ENCODE results near the gene FN3K. TPM values are rescaled to one million over a fixed set of nuclear protein-coding genes. Genes with fewer than 3 reads are reported as not detected.
"Not testable (repeated sequence)": the region's sequence is repeated elsewhere in the genome, so short reads cannot be mapped to it uniquely, and the experiment has no call there.

FN3K gene
- total RNA-seq, 4 donors from 2014 or later, result 13.3 to 45.5 (median 18.7) TPM

DNA sequence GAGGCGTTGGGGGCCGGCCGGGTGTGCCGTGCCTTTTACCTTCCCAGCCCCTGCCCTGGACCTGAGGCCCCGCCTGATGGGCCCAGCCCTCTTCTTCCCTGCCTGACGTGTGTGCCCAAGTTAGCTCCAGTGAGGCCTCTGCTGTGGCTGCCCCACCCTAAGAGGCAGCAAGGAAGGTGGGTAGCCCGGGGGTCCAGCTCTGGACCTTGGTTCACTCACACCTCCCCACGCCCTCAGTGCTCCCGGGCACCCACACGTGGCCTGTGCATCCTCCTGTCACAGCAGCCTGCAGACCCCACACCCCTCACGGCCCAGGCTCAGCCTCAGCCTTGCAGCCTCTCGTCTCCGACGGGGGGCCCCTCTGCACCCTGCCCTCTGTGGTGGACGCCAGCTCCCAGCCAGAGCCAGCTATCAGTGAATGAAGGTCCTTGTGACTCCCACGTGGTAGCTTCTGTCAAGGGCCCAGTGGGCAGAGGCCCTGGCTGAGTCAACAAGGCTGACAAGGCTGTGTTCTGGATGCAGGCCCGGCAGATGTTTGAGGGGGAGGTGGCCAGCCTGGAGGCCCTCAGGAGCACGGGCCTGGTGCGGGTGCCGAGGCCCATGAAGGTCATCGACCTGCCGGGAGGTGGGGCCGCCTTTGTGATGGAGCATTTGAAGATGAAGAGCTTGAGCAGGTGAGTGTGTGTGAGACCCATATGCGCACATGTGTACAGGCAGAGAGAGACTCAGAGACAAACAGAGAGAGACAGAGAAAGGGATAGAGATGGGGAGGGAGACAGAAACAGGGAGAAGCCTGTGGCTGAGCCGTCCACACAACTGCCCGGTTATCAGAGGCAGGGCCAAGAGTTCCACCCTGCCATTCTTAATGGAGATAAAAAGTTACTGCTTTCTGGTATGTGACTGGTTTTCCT lies 2.8 kb downstream of the FN3K start:
- WGBS, 2 donors, result 35 to 44% methylated on average over 24 to 25 of the region's 26 CpGs
- Histone ChIP-seq H3K27me3 (no peaks in the 10 kb centered on the region), H3K4me3 (no peak overlapping the region), H3K27ac (peak overlapping the region; percentile 53 to 96 (median 92)), H3K9me3 (peaks cover 0 to 19% (median 3%) of the 10 kb centered on the region in 4 donors), H3K4me1 (peaks cover 0 to 39% (median 17%) of the 10 kb centered on the region in 4 donors), H3K36me3 (peaks cover 5 to 57% (median 25%) of the 10 kb centered on the region in 3 donors)
- DNase-seq (ENCODE audit: low spot score in 2 of 2), result no peak
- TF ChIP-seq EP300 (IDR thresholded peaks at IDR 0.05) (peak; percentile 65 to 81), POLR2A (IDR thresholded peaks at IDR 0.05) (peak in 1 of 2 donors; percentile 38)
- TF ChIP-seq, protein P1, sequence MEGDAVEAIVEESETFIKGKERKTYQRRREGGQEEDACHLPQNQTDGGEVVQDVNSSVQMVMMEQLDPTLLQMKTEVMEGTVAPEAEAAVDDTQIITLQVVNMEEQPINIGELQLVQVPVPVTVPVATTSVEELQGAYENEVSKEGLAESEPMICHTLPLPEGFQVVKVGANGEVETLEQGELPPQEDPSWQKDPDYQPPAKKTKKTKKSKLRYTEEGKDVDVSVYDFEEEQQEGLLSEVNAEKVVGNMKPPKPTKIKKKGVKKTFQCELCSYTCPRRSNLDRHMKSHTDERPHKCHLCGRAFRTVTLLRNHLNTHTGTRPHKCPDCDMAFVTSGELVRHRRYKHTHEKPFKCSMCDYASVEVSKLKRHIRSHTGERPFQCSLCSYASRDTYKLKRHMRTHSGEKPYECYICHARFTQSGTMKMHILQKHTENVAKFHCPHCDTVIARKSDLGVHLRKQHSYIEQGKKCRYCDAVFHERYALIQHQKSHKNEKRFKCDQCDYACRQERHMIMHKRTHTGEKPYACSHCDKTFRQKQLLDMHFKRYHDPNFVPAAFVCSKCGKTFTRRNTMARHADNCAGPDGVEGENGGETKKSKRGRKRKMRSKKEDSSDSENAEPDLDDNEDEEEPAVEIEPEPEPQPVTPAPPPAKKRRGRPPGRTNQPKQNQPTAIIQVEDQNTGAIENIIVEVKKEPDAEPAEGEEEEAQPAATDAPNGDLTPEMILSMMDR (IDR thresholded peaks at IDR 0.05), result no peak

DNA sequence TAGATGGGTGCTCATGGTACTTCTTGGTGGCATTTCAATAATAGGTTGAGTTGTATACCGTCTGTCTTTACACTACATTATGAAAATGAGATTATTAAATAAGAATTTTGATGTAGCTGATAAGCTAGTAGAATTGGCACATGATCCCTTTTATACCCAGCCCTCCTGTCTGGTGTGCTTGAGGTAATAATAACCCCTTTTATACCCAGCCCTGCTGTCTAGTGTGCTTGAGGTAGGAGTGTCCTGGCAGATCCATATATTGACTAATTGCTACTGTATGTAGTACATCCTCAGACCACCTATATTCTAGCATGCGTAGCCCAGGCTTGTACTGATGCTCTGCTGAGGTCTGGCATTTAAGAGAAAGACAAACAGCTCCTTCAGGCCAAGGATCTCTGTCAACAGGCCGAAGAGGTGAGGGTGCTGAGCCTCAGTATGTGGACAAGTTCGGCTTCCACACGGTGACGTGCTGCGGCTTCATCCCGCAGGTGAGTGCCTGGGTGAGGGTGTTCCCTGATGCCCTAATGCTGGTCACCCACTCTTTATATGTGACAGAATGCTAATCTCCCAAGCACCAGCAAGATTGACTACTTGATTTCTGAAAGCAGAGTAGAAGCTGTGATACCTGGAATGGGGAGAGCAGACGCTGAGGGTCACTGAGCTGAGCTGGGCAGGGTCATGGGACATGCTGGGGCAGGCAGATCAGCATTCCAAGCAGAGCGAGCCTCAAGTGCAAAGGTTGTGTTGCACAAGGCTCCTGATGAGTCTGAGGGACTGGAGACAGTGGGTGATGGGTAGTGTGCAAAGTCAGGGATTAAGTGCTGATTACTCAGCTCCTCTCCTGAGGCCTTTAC lies 5.7 kb downstream of the FN3K start:
- Histone ChIP-seq H3K36me3 (peaks cover 5 to 70% (median 20%) of the 10 kb centered on the region in 3 donors), H3K27ac (no peak overlapping the region), H3K27me3 (no peaks in the 10 kb centered on the region), H3K9me3 (peaks cover 0 to 21% (median 3%) of the 10 kb centered on the region in 4 donors), H3K4me1 (peaks cover 0 to 26% (median 11%) of the 10 kb centered on the region in 4 donors), H3K4me3 (no peak overlapping the region)
- TF ChIP-seq EP300 (IDR thresholded peaks at IDR 0.05) (no peak), POLR2A (IDR thresholded peaks at IDR 0.05) (no peak)
- TF ChIP-seq, protein P1 (IDR thresholded peaks at IDR 0.05), result no peak
- no peak for DNase-seq (ENCODE audit: low spot score in 2 of 2)
- WGBS, 2 donors, result 98 to 99% methylated on average over 10 of the region's 10 CpGs

DNA sequence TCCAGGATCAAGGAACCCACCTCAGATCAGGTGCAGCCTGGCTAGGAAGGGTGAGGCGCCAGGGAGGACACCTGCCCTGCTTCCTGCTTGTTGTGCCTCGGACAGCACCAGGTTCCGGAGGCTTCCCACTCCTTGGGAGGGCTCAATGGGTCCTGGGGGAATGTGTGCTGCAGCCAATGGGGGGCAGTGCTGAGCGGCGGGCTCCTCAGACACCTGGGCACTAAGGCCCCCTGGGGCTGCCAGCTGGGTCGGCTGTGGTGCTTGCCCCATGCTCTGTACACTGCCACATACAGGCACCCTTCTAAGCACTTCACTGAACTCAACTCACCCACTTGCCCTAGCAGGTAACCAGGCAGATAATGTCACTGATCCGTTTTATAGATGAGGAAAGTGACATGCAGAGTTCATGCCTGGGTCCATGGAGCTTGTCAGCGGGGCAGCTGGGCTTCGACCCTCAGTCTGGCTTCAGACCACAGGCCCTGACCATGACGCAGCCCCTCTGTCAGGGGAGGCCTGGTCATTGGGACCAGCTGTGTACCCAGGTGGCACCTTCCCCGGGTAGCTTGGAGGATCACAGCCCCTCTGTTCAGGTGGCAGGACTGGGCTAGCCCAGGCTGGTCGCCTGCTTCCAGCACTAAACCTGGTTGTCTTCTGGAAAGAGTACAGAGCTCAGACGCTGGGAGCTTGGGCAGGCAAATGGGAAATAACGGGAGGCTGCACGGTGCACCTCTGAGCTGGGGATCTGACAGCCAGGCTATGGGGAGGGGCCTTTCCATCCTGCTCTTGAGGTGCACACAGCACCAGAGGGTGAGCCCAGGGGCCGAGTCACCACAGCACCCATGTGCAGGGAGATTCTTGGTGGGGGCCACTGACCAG lies 8.2 kb downstream of the FN3K start:
- WGBS, 2 donors, result 93 to 95% methylated on average over 10 to 14 of the region's 16 CpGs
- peaks cover 5 to 79% (median 20%) of the 10 kb centered on the region in 3 donors for H3K36me3 ChIP-seq
- H3K9me3 ChIP-seq, result peaks cover 0 to 43% (median 3%) of the 10 kb centered on the region in 4 donors
- peaks cover 0 to 1% (median 0%) of the 10 kb centered on the region in 4 donors for H3K4me1 ChIP-seq
- no peak overlapping the region for H3K4me3 ChIP-seq
- no peak for DNase-seq (ENCODE audit: low spot score in 2 of 2)
- H3K27me3 ChIP-seq, result no peaks in the 10 kb centered on the region
- TF ChIP-seq, protein P1 (IDR thresholded peaks at IDR 0.05), result no peak
- TF ChIP-seq POLR2A (IDR thresholded peaks at IDR 0.05) (no peak), EP300 (IDR thresholded peaks at IDR 0.05) (no peak)
- H3K27ac ChIP-seq, result no peak overlapping the region

DNA sequence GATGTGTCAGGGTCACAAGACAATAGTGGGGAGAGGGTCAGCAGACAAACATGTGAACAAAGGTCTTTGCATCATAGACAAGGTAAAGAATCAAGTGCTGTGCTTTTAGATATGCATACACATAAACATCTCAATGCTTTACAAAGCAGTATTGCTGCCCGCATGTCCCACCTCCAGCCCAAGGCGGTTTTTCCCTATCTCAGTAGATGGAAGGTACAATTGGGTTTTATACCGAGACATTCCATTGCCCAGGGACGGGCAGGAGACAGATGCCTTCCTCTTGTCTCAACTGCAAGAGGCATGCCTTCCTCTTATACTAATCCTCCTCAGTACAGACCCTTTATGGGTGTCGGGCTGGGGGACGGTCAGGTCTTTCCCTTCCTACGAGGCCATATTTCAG lies 9.3 kb downstream of the FN3K start:
- not testable (repeated sequence) for DNase-seq (ENCODE audit: low spot score in 2 of 2); H3K4me3 ChIP-seq; H3K4me1 ChIP-seq; H3K27me3 ChIP-seq; H3K27ac ChIP-seq
- peaks cover 5 to 83% (median 20%) of the 10 kb centered on the region in 3 donors for H3K36me3 ChIP-seq
- WGBS, 2 donors, result 54 to 72% methylated on average over 5 to 7 of the region's 7 CpGs
- H3K9me3 ChIP-seq, result peaks cover 0 to 43% (median 3%) of the 10 kb centered on the region in 4 donors

DNA sequence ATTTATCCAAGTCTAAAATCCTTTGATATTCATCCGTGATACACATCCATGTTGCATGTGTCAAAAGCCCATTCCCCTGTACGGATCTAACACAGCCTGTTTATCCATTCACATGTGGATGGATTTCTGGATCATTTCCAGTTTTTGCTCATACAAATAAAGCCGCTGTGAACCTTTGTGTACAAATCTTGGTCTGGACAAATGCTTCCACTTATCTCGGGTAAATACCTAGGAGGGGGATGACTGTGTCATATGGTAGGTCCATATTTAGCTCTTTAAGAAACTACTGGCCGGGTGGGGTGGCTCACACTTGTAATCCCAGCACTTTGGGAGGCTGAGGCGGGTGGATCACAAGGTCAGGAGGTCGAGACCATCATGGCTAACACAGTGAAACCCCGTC lies 10.1 kb downstream of the FN3K start:
- no peaks in the 10 kb centered on the region for H3K4me1 ChIP-seq
- H3K27ac ChIP-seq, result no peak overlapping the region
- peaks cover 5 to 75% (median 18%) of the 10 kb centered on the region in 3 donors for H3K36me3 ChIP-seq
- TF ChIP-seq, protein P1 (IDR thresholded peaks at IDR 0.05), result no peak
- TF ChIP-seq POLR2A (IDR thresholded peaks at IDR 0.05) (no peak), EP300 (IDR thresholded peaks at IDR 0.05) (no peak)
- no peak overlapping the region for H3K4me3 ChIP-seq
- DNase-seq (ENCODE audit: low spot score in 2 of 2), result no peak
- 83 to 93% methylated on average over 8 of the region's 8 CpGs for WGBS, 2 donors
- peaks cover 0 to 40% (median 2%) of the 10 kb centered on the region in 4 donors for H3K9me3 ChIP-seq
- H3K27me3 ChIP-seq, result no peaks in the 10 kb centered on the region

All from tibial nerve (tissue), 4 donors.